Natural killer cell treated with Interleukin-12 subunit alpha and Interleukin-12 subunit beta and Interleukin-15 and Interleukin-18, amount 100 ng/mL, for 72 hours (primary cell): ENCODE measurements around the gene PHLDB2. TPM values are rescaled to one million over a fixed set of nuclear protein-coding genes. Genes with fewer than 3 reads are reported as not detected.

Experiments
- ATAC-seq, 2 donors: fragments of 150-1000 bp; cut with Tn5 transposase in 1 of 2; sonication (Bioruptor Pico), chemical (Tn5 transposase) in 1 of 2; 2 replicates each; pipeline ENCODE4 v1.10.0; 2021
- DNase-seq: peaks from one replicate; pipeline ENCODE4 v3.0.0; 2022; ENCODE audit warnings: low spot score
- H3K27ac Mint-ChIP-seq, 2 donors: 1 replicate in 1 of 2; 2 replicates in 1 of 2; pipeline ENCODE4 v1.8.0; 2022; ENCODE audit warnings: mixed read lengths in 2 of 2, mild to moderate bottlenecking in 1 of 2, moderate library complexity in 1 of 2
- H3K27me3 Mint-ChIP-seq, 2 donors: 1 replicate in 1 of 2; 2 replicates in 1 of 2; pipeline ENCODE4 v1.8.0; 2022; ENCODE audit warnings: mixed read lengths in 2 of 2
- H3K36me3 Mint-ChIP-seq: one replicate; pipeline ENCODE4 v1.8.0; 2022; ENCODE audit warnings: mixed read lengths
- H3K4me1 Mint-ChIP-seq, 2 donors: 1 replicate in 1 of 2; 2 replicates in 1 of 2; pipeline ENCODE4 v1.8.0; 2022; ENCODE audit warnings: low read depth in 2 of 2, mixed read lengths in 2 of 2, mild to moderate bottlenecking in 1 of 2
- H3K4me3 Mint-ChIP-seq: one replicate; pipeline ENCODE4 v1.8.0; 2022; ENCODE audit warnings: mixed read lengths
- H3K9me3 Mint-ChIP-seq: 2 replicates; pipeline ENCODE4 v1.8.0; 2022; ENCODE audit warnings: mixed read lengths
- total RNA-seq, 2 donors: library from RNA; stranded (reverse); gene quantifications; one replicate each; pipeline ENCODE4 v1.2.3, GENCODE V29; 2022

PHLDB2 gene
- total RNA-seq, 2 donors from 2014 or later, result 12.2 to 13.6 TPM

DNA sequence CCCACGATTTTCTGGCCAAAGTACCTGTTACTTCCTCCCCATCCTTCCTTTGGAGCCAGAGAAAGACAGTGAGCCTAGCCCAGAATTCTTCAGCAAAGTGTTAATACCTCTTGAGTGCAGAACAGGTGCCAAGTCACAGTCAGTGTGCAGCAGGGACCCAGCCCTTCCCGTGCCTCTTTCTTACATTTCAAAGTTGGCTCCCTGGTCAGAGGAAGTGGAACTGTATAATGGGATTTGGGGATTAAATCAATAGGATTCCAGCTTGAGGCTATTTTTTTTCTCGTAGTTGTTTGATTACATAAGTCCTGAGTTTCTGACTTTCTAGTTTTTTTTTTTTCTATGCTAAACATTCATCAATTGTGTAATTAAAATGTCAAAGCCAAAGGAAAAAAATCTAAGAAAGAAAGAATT is 67.2 kb downstream of the PHLDB2 start:
- no peak overlapping the region for H3K4me3 Mint-ChIP-seq

DNA sequence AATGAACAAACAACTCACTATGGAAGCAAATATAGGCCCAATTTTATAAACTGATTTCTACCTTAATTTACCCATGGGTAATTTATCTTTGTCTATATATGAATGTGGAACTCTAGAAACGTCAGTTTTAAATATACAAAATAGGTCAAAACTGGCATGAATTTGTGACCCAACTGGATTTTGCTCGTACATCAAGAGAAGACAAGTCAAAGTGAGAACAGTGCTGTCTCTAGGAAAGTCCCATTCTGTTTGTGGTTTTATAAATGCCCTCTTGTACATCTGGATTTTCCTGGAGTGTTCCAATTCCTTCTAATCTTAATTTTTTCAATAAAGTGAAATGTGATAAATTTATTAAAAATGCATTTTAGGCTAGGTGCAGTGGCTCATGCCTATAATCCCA is 69.5 kb downstream of the PHLDB2 start:
- Mint-ChIP-seq H3K9me3 (no peaks in the 10 kb centered on the region), H3K4me3 (no peak overlapping the region), H3K4me1 (peaks cover 7 to 19% of the 10 kb centered on the region in 2 donors), H3K27me3 (no peaks in the 10 kb centered on the region), H3K36me3 (peaks cover 3% of the 10 kb centered on the region), H3K27ac (peak overlapping the region in 1 of 2 donors; percentile 49)
- ATAC-seq (no peak), DNase-seq (no peak)

More for the DNA sequence above, 67.2 kb downstream of the PHLDB2 start:
- Mint-ChIP-seq H3K9me3 (no peaks in the 10 kb centered on the region), H3K36me3 (peaks cover 10% of the 10 kb centered on the region), H3K27me3 (no peaks in the 10 kb centered on the region), H3K4me1 (peaks cover 2 to 15% of the 10 kb centered on the region in 2 donors), H3K27ac (no peak overlapping the region)
- DNase-seq, result no peak
- no peak for ATAC-seq

DNA sequence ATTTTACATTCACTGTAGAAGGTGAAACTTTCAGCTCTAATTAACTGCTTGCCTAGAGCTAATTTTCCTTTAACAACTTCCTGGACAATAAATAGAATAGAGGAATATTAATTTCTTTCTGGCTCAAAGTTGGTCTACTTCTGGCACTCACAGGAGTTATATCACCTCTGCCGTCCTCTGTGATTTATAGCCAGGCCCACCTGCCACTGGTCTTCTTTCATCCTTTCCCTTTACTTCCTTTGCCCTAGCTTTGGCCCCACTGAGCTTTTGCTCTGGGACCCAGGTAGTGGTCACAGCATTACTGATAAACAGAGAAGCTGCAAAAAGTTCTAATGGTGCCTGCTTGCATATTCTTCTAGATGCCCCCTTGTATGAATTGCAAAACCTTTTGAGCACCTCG is 70.4 kb downstream of the PHLDB2 start:
- no peaks in the 10 kb centered on the region for H3K9me3 Mint-ChIP-seq
- no peak overlapping the region for H3K27ac Mint-ChIP-seq
- H3K36me3 Mint-ChIP-seq, result no peaks in the 10 kb centered on the region
- H3K27me3 Mint-ChIP-seq, result no peaks in the 10 kb centered on the region
- H3K4me3 Mint-ChIP-seq, result no peak overlapping the region
- peaks cover 7 to 17% of the 10 kb centered on the region in 2 donors for H3K4me1 Mint-ChIP-seq
- DNase-seq, result no peak
- no peak for ATAC-seq

- H3K9me3 Mint-ChIP-seq, result no peaks in the 10 kb centered on the region
- no peaks in the 10 kb centered on the region for H3K36me3 Mint-ChIP-seq
- H3K27me3 Mint-ChIP-seq, result no peaks in the 10 kb centered on the region
These were observed 73.9 kb downstream of the PHLDB2 start for GRCh38 chr3:111932946-111933345.

DNA sequence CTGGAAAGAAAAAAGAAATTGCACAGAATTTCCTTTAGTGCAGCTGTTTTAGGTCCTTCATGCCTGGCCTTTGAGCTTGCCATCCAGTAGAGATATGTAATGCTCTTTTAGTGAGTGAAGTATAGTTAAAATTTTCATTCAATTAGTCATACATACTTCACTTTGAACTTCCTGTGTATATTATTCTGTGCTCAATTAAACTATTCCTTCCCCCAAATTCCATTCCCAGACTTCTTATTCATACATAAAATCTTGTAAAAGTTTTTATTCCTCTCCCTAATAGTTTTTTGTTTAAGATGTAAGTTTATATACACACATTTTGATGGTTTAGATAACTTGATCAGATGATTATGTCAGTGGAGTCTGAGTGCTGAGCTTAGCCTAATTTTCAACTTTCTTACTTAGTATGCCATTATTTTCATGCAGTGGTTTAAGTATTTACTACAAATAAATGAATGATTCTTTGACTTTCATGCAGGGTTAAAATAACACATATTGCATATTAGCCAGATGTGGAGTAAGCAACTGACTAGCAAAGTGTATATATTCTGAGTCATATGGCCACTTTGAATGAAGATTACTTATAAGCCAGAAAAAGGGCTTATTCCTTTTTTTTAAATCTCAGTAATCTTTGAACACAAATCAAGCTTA is 77.3 kb downstream of the PHLDB2 start:
- peaks cover 5 to 12% of the 10 kb centered on the region in 2 donors for H3K4me1 Mint-ChIP-seq
- H3K9me3 Mint-ChIP-seq, result no peaks in the 10 kb centered on the region
- H3K36me3 Mint-ChIP-seq, result no peaks in the 10 kb centered on the region
- DNase-seq, result no peak
- no peak overlapping the region for H3K4me3 Mint-ChIP-seq
- peak overlapping the region in 1 of 2 donors; percentile 65 for H3K27ac Mint-ChIP-seq
- no peaks in the 10 kb centered on the region for H3K27me3 Mint-ChIP-seq
- ATAC-seq, result no peak

More at GRCh38 chr3:111932946-111933345, 73.9 kb downstream of the PHLDB2 start:
- ATAC-seq (no peak), DNase-seq (no peak)
- Mint-ChIP-seq H3K4me3 (no peak overlapping the region), H3K4me1 (peaks cover 7 to 19% of the 10 kb centered on the region in 2 donors), H3K27ac (no peak overlapping the region)

DNA sequence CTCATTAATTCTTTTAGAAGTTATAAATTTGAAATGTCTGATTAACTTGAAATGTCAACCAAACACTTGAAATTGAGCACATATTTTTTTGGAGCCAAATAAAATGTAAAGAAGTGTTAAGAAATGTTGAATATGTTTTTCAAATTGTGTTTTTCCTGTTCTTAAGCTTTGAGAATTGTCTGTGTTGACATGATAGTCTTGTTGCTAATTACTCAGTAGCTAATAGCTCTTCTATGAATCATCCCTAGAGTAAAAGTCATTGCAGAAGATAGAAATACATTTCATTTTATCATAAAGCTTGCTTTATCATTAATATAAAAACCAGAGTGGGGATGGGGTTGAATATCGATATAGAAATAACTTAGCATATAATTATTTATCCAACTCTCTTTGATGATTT is 77.9 kb downstream of the PHLDB2 start:
- Mint-ChIP-seq H3K27me3 (no peaks in the 10 kb centered on the region), H3K36me3 (no peaks in the 10 kb centered on the region), H3K4me1 (peaks cover 0 to 8% of the 10 kb centered on the region in 2 donors), H3K4me3 (no peak overlapping the region), H3K9me3 (no peaks in the 10 kb centered on the region), H3K27ac (no peak overlapping the region)
- ATAC-seq (no peak), DNase-seq (no peak)

- Mint-ChIP-seq H3K4me3 (no peak overlapping the region), H3K4me1 (peaks cover 0 to 3% of the 10 kb centered on the region in 2 donors), H3K36me3 (no peaks in the 10 kb centered on the region), H3K27me3 (no peaks in the 10 kb centered on the region), H3K27ac (no peak overlapping the region), H3K9me3 (no peaks in the 10 kb centered on the region)
- ATAC-seq (no peak), DNase-seq (no peak)
These were observed 78.8 kb downstream of the PHLDB2 start for GRCh38 chr3:111937871-111938270.

GRCh38 chr3:111939873-111940272 is 80.8 kb downstream of the PHLDB2 start:
- DNase-seq (no peak), ATAC-seq (no peak)
- no peak overlapping the region for H3K27ac Mint-ChIP-seq

GRCh38 chr3:111943533-111943932 is 84.5 kb downstream of the PHLDB2 start:
- no peaks in the 10 kb centered on the region for H3K27me3 Mint-ChIP-seq
- ATAC-seq (no peak), DNase-seq (no peak)
- H3K36me3 Mint-ChIP-seq, result peaks cover 4% of the 10 kb centered on the region
- H3K4me1 Mint-ChIP-seq, result no peaks in the 10 kb centered on the region
- no peak overlapping the region for H3K4me3 Mint-ChIP-seq
- H3K27ac Mint-ChIP-seq, result no peak overlapping the region
- H3K9me3 Mint-ChIP-seq, result no peaks in the 10 kb centered on the region

More at GRCh38 chr3:111939873-111940272, 80.8 kb downstream of the PHLDB2 start:
- Mint-ChIP-seq H3K9me3 (no peaks in the 10 kb centered on the region), H3K4me1 (no peaks in the 10 kb centered on the region), H3K27me3 (no peaks in the 10 kb centered on the region), H3K36me3 (no peaks in the 10 kb centered on the region), H3K4me3 (no peak overlapping the region)

GRCh38 chr3:111944372-111944771 is 85.3 kb downstream of the PHLDB2 start:
- H3K4me3 Mint-ChIP-seq, result no peak overlapping the region
- H3K36me3 Mint-ChIP-seq, result peaks cover 4% of the 10 kb centered on the region
- no peaks in the 10 kb centered on the region for H3K9me3 Mint-ChIP-seq
- ATAC-seq, result no peak
- H3K27me3 Mint-ChIP-seq, result no peaks in the 10 kb centered on the region
- no peak for DNase-seq
- H3K4me1 Mint-ChIP-seq, result no peaks in the 10 kb centered on the region
- no peak overlapping the region for H3K27ac Mint-ChIP-seq

GRCh38 chr3:111947231-111947630 is 88.2 kb downstream of the PHLDB2 start:
- Mint-ChIP-seq H3K9me3 (no peaks in the 10 kb centered on the region), H3K27me3 (no peaks in the 10 kb centered on the region), H3K4me1 (no peaks in the 10 kb centered on the region)

DNA sequence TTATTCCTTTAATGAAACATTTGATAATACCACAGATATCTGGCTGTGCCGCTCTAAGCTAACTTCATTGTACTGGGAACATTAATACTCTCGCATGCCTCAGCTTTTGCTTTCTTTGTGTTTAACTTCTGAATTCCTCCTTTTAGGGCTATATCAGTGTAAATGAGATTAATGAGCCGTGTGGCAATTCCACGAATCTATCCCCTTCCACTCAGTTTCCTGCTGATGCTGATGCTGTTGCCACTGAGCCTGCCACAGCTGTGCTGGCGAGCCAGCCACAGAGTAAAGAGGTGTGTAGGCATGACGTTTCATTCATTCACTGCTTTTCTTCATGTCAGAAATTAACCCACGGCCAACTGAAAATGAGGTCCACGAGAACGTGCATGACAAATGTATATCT is 89.7 kb downstream of the PHLDB2 start:
- Mint-ChIP-seq H3K36me3 (peaks cover 8% of the 10 kb centered on the region), H3K9me3 (no peaks in the 10 kb centered on the region), H3K27ac (no peak overlapping the region), H3K4me3 (no peak overlapping the region), H3K4me1 (no peaks in the 10 kb centered on the region), H3K27me3 (no peaks in the 10 kb centered on the region)
- DNase-seq, result no peak
- no peak for ATAC-seq

More at GRCh38 chr3:111947231-111947630, 88.2 kb downstream of the PHLDB2 start:
- DNase-seq (no peak), ATAC-seq (no peak)
- no peak overlapping the region for H3K27ac Mint-ChIP-seq
- peaks cover 8% of the 10 kb centered on the region for H3K36me3 Mint-ChIP-seq
- no peak overlapping the region for H3K4me3 Mint-ChIP-seq

- ATAC-seq, result no peak
These were observed 90.6 kb downstream of the PHLDB2 start for GRCh38 chr3:111949712-111950111.

GRCh38 chr3:111951032-111951431 is 92.0 kb downstream of the PHLDB2 start:
- no peak overlapping the region for H3K4me3 Mint-ChIP-seq
- no peak overlapping the region for H3K27ac Mint-ChIP-seq
- DNase-seq (no peak), ATAC-seq (no peak)
- no peaks in the 10 kb centered on the region for H3K4me1 Mint-ChIP-seq
- no peaks in the 10 kb centered on the region for H3K27me3 Mint-ChIP-seq
- H3K36me3 Mint-ChIP-seq, result peaks cover 5% of the 10 kb centered on the region
- H3K9me3 Mint-ChIP-seq, result no peaks in the 10 kb centered on the region

More at GRCh38 chr3:111949712-111950111, 90.6 kb downstream of the PHLDB2 start:
- no peak overlapping the region for H3K4me3 Mint-ChIP-seq
- H3K4me1 Mint-ChIP-seq, result no peaks in the 10 kb centered on the region
- DNase-seq, result no peak
- H3K36me3 Mint-ChIP-seq, result peaks cover 8% of the 10 kb centered on the region
- no peaks in the 10 kb centered on the region for H3K9me3 Mint-ChIP-seq
- H3K27ac Mint-ChIP-seq, result no peak overlapping the region
- no peaks in the 10 kb centered on the region for H3K27me3 Mint-ChIP-seq

GRCh38 chr3:111952086-111952485 is 93.0 kb downstream of the PHLDB2 start:
- Mint-ChIP-seq H3K36me3 (peaks cover 5% of the 10 kb centered on the region), H3K9me3 (no peaks in the 10 kb centered on the region), H3K4me1 (no peaks in the 10 kb centered on the region), H3K27ac (no peak overlapping the region), H3K4me3 (no peak overlapping the region), H3K27me3 (no peaks in the 10 kb centered on the region)
- DNase-seq (no peak), ATAC-seq (no peak)
